ENCODE data around the gene BOLA2.
"Not testable (repeated sequence)": the region's sequence is repeated elsewhere in the genome, so short reads cannot be mapped to it uniquely, and the experiment has no call there.

BOLA2 gene

GRCh38 chr16:29454269-29454668, at the start of gene BOLA2, which contains the start of gene SLX1B:
Gene BOLA2, minus strand, starts transcription at chr16:29454351. Its CDS starts 98 bp downstream, at chr16:29454253.
Gene SLX1B, plus strand, starts transcription at chr16:29454533.
- DNase-seq = not testable (repeated sequence)

GRCh38 chr16:29482276-29482675, 28.1 kb upstream of the BOLA2 start:
- DNase-seq = not testable (repeated sequence)

GRCh38 chr16:29472065-29472464, 17.9 kb upstream of the BOLA2 start:
- not testable (repeated sequence) for DNase-seq

GRCh38 chr16:29469660-29470059, 15.5 kb upstream of the BOLA2 start:
- not testable (repeated sequence) for DNase-seq

- DNase-seq = not testable (repeated sequence)
Measured at GRCh38 chr16:29467654-29468366, 13.7 kb upstream of the BOLA2 start.

- DNase-seq = not testable (repeated sequence)
Measured at GRCh38 chr16:29466904-29467303, 12.8 kb upstream of the BOLA2 start.

GRCh38 chr16:29465985-29466824, 12.1 kb upstream of the BOLA2 start:
- not testable (repeated sequence) for DNase-seq

GRCh38 chr16:29460647-29461030, 6.5 kb upstream of the BOLA2 start:
- DNase-seq = not testable (repeated sequence)

GRCh38 chr16:29459706-29460646, 5.8 kb upstream of the BOLA2 start, which contains the start of gene SULT1A4:
Gene SULT1A4, plus strand, starts transcription at chr16:29459913. Its CDS starts 1,473 bp downstream, at chr16:29461386.
- not testable (repeated sequence) for DNase-seq

- not testable (repeated sequence) for DNase-seq
Measured at GRCh38 chr16:29457660-29458059, 3.5 kb upstream of the BOLA2 start.

- DNase-seq = not testable (repeated sequence)
Measured at GRCh38 chr16:29454828-29455227, 677 bp upstream of the BOLA2 start.

GRCh38 chr16:29453754-29454153, 397 bp downstream of the BOLA2 start:
- not testable (repeated sequence) for DNase-seq

- not testable (repeated sequence) for DNase-seq
Measured at GRCh38 chr16:29425390-29425789, 28.8 kb downstream of the BOLA2 start.

- not testable (repeated sequence) for DNase-seq
Measured at GRCh38 chr16:29423587-29423986, 30.6 kb downstream of the BOLA2 start.

- not testable (repeated sequence) for DNase-seq
Measured at GRCh38 chr16:29405249-29405648, 48.9 kb downstream of the BOLA2 start.
